CD4-positive, alpha-beta T cell treated with Interleukin-4 for 4 hours (primary cell): Measurements from ENCODE around the gene BTD.

Experiments
- DNase-seq: peaks from one replicate; pipeline ENCODE4 v3.0.0-alpha.2; 2020

Gene BTD

GRCh38 chr3:15637131-15637951, 35.8 kb downstream of the BTD start:
- DNase-seq: no peak

GRCh38 chr3:15638193-15638890, 36.8 kb downstream of the BTD start:
- no peak for DNase-seq

DNA sequence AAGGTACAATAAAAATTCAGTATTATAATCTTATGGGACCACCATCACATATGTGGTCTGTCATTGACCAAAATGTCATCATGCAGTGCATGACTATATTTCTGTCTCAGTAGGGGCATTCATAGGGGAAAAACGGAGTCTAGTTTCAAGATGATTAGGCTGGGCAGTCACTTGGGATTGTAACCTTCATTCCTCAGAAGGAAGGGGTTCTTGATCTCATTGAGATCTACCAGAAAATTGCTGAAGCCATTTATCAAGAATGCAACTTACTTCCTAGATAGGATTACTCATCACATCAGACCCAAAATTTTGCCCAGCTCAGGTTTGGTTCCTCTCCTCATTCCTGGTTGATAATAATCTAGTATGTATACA, 37.3 kb downstream of the BTD start:
- no peak for DNase-seq

DNA sequence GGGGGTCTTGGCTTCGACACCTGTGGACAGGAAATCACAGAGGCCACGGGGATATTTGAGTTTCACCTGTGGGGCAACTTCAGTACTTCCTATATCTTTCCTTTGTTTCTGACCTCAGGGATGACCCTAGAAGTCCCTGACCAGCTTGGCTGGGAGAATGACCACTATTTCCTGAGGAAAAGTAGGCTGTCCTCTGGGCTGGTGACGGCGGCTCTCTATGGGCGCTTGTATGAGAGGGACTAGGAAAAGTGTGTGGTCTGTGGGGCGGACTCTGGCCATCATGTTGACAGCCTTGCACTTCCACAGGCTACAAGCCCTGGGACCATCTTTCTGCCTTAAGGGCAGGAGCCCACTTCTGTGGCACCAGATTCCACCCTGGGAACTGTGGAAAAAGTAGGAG, 43.7 kb downstream of the BTD start:
- DNase-seq: no peak

DNA sequence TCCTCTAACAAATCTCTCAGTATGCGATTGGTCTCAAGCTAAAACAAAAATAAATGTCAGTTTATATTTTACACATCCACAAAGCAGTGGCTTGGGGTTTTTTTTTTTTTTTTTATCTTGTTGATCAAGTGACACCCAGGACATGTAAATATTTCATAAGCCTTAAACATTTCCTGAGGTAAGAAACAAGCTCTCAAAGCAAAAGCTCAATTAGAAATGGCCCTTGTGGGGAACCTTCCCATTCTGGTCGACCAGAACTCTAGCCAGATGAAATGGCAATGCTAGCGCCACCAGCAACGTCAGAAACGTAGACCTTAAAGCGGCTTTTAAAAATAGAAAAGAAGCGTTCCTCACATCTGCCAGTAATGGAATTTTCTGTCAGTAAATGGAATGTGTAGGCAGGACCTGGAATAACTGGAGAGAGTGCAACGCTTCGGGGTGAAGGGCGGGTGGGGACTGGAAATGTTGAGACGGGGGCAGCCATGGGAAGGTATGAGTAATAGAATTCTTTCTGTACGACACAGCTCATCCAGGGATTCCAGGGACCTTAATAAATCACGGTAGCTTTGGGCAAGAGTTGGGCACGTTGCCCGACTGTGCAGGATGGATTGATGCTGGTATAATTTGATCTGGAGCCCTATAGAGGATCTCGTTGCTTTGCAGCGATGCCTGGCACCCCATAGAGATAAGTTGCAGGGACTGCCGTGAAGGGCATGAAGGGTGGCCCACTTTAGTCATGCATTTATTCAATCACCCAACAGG, 44.4 kb downstream of the BTD start:
- no peak for DNase-seq

DNA sequence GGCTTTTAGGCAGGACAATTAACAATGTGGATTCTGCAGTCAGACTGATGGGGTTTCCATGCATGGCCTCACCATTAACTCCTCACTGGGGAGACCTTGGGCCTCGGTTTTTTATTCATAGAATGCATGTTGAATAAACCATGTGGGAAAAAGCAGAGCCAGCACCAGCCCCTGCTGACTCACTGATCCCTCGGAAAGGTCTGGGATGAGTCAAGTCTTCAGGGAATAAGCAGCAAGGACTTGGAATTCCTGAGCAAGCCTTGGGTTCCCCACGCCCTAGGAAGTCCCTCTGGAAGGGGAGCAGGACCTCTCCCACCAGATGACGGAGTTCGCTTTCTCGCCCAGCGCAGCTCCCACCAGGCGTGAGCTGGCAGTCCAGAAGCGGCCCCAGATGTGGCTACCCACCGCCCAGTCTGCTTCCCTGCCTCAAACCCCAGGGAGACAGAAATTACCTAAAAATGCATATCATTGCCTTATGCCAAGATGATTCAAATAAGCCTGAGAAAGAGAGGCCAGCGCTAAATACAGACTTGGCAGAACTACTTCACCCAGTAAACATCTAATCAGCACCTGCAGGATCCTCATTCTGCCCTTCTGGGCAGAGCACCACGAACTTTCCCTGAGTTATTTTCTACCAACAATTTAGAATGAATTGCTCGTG, 45.4 kb downstream of the BTD start:
- DNase-seq: no peak

- peak; percentile 70 for DNase-seq
Observed at GRCh38 chr3:15647611-15648167, 46.1 kb downstream of the BTD start.

- no peak for DNase-seq
Observed at GRCh38 chr3:15649341-15649740, 47.8 kb downstream of the BTD start.

GRCh38 chr3:15649858-15650257, 48.3 kb downstream of the BTD start:
- no peak for DNase-seq

GRCh38 chr3:15651396-15651795, 49.9 kb downstream of the BTD start:
- DNase-seq: no peak

DNA sequence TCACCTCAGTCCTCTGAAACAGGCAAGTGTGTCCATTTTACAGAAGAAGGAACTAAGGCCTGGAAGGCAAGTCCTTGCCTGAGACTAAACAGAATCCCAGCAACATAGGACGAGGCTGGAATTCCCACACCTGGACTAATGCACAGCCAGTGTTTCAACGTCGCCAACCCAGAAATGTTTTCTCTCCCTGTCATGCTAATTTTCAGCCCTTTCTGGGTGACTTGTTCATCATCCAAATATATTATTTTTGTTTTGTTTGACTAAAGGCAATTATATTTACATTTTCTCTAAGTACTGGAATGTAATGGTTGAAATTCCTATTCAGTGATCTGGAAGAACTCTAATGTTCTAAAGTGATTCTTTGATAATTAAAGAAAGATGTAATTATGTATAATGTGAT, 51.8 kb downstream of the BTD start:
- no peak for DNase-seq

GRCh38 chr3:15654127-15654526, 52.6 kb downstream of the BTD start:
- DNase-seq: no peak

- DNase-seq: no peak
Observed at GRCh38 chr3:15654891-15655290, 53.3 kb downstream of the BTD start.

DNA sequence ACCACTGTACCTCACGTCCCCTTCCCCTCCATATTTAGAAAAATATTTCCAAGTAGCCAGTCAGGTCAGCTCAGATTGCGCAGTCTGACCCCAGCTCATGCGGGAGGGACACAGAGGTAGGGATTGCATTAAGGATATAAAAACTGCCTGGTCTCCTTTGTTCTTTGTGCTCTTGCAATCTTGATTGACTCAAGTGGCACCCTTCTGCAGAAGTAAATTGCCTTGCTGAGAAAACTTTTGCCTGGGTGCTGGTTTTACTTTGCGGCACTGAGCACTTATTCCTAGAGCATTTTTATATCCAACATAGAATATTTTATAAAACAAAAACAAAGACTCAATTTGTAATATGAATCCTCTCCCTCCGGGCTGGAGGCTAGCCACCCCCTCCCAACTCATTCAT, 54.8 kb downstream of the BTD start:
- no peak for DNase-seq

GRCh38 chr3:15657016-15657415, 55.5 kb downstream of the BTD start:
- DNase-seq: no peak

GRCh38 chr3:15659254-15659975, 57.9 kb downstream of the BTD start:
- no peak for DNase-seq

GRCh38 chr3:15660055-15660935, 58.8 kb downstream of the BTD start:
- no peak for DNase-seq

GRCh38 chr3:15664144-15664543, 62.6 kb downstream of the BTD start:
- DNase-seq: no peak

DNA sequence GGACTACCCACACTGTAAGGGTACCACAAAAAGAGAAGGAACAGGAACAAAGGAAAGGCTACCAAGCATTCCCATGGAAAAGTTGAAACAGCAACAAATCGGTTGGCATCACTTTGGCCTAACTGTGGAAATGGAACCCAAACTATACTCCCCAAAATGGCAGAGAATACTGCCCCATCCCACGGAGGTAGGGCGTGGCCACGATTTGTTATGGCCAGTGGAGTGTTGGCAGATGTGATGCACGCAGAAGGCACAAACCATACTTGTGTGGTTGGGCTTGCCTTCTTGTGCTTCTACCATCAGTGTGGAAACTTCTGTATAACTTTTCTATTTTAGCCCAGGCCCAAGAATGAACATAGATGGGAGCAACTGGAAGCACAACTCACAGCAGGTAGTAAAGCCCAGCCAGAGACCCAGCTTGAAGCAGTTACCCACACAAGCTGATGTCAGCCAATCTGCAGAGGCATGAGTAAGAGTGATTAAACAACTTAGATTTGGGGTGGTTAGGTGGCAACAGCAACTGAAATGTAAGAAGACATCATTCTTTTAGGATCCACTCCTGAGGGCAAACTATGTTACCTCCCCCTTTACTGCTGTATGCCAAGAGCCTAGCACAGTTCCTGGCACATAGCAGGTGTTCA, 64.1 kb downstream of the BTD start:
- no peak for DNase-seq

- DNase-seq: no peak
Observed at GRCh38 chr3:15666277-15666676, 64.7 kb downstream of the BTD start.

GRCh38 chr3:15667484-15667883, 65.9 kb downstream of the BTD start:
- DNase-seq: peak; percentile 71
